SH-SY5Y (cell line): ENCODE data around the gene ENGASE.

Source experiments
- GATA2 ChIP-seq: IDR thresholded peaks from 2 replicates; pipeline ENCODE4 v1.6.1; 2011; ENCODE audit warnings: mild to moderate bottlenecking, low read depth, low read length
- GATA3 ChIP-seq: IDR thresholded peaks from 2 replicates; pipeline ENCODE4 v1.6.1; 2011; ENCODE audit warnings: low read depth, mild to moderate bottlenecking, low read length, moderate library complexity

The ENGASE gene

DNA sequence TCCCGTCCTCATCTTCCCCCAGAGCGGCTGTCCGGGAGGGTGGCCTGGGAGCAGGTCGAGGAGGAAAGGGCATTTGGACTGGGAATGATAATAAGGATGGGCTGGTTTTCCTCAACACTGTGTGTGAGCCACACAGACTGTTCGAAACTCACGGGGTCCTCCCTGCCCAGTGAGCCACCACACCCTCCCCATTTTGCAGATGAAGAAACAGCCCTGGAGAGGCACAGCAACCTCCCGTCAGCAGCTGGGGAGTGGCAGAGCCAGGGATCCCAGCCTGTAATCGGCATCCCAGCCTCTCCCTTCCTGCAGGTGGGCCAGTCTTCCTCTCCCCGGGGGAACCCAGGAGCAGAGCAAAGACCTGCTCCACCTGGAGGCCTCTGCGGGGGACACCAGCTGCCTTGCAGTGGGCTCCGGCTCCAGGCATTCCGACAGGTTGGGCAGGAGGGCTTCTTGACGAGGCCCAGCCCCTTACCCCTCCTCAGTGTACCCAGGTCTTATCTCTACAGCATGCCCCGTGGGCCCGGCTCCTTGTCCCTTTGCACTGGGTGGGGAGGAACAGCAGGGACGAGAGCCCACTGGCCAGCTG lies 23.8 kb downstream of the ENGASE start:
- TF ChIP-seq GATA3 (no peak), GATA2 (no peak)

DNA sequence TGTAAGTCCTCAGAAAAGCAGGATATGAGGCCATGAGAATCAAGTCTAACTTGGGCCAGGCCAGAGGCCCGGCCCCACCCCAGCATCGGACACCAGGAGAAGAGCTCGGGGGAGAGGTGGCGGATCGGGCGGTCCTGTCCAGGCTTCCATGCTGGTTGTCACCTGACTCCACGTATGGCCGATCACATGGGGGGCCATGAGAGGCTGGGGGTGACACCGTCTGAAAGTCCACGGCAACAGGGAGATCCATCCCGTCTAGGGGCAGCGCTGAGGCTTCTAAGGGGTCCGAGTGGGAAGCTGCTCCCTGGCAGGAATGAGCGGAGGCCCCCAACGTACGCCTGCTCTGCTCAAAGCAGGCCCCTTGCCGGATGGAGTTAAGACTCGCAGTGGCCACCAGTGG lies 25.8 kb downstream of the ENGASE start:
- TF ChIP-seq GATA3 (no peak), GATA2 (no peak)

DNA sequence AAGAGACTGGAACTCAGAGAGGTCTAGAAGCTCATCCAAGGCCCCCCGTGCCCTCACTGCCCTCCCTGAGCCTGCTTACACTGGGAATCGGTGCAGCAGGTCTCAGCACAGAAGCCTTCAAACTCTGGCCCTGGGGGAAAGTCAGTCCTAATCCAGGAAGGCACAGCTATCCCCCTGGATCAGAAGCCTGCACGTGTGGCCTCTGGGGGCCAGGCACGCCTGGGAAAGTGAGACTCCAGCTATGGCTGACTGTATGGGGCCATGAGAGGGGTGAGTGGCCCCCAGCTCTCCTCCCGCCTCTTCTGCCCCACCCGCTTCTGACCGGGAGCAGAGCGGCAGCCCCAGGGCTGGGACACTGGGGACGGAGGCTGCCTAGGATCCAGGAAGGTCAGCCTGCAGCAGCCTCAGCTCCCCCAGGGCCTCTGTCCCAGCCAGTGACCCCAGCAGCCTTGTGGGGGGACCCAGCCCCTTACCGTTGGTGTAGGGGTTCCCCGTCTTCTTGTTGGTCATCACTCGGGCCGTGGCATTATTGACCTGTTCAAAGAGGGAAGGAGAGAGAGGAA lies 26.6 kb downstream of the ENGASE start:
- TF ChIP-seq GATA3 (no peak), GATA2 (no peak)

DNA sequence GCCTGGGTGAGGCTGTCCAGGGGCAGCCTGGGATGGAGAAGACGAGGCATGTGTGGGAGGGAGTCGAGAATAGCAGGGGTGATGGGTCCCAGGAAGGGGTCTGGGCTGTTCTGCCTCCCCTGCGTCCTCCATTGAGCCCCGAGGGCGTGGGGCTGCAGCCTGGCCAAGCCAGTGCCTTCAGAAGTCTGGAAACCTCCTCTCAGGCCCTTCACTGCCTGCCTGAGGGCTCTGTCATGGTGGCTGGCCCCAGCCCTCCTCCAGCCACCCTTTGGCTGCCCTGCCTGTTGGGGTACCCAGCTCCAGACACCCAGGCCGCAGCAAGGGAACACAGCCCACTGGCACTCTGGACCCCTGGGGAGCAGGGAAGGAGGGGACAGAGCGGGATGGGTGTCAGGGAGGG lies 27.6 kb downstream of the ENGASE start:
- TF ChIP-seq GATA2 (no peak), GATA3 (no peak)

DNA sequence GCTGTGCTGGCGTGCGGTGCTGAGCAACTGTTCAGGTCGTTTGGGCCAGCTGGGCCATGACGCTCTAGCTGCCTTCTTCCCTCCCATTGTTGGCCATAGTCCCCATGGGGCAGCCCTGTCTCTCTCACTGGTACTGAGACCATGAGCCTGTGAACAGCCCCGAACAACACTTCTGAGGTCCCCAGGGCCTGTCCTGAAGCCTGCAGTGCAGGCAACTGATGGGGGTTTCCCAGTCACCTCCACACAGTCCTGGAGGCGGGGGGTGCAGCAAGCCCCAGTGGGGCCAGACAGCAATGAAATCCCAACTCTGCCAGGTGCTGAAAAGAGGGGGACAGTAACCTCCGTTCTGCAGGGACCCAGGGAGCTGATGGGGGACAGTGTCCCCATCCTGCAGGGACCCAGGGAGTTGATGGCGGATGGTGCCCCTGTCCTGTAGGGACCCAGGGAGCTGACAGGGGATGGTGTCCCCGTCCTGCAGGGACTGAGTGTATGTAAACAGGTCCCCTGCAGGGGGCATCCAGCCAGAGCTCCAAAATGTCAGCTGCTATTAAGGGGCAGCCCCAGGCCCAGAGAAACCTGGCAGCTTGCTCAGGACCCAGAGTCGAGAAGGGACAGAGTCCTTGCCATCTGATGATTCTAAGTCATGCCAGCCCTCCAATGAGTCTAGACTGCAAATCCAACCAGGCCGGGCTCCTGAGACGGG lies 30.4 kb downstream of the ENGASE start:
- TF ChIP-seq GATA3 (no peak), GATA2 (no peak)

DNA sequence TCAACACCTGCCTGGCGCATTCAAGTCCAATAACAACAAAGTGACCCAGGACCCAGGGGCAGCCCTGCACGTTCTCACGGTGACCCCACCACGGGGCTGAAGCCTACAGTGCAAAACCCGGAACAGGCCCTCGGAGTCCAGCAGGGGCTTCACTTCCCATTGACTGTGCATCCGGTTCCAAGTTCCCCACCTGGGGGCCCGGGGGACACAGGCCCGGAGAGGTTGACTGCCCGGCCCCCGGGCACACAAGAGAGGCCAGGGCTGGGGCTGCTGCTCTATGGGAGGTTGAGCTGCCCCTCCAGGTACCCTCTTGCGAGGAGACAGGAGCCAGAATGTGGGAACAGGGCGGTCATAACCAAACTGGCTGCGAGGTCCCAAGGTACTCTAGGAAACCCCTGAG lies 31.3 kb downstream of the ENGASE start:
- TF ChIP-seq GATA2 (no peak), GATA3 (no peak)

DNA sequence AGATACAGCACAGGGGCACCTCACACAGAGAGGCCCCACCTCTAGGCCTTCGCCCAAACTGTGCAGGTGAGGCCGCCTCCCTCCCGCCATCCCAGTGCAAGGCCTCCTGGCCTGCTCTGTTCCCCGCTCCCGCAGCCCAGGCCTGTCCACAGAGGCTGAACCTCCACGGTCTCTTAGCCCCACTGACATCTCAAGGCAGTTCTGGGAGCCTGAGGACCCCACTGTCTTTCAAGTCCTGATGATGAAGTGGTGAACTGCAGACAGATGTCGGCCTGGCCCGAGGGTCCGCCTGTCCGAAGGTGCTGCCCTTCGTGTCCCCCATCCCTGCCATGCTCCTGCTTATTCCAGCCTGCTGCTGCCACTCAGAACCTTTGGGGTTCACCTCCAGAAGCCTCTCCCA lies 32.3 kb downstream of the ENGASE start:
- TF ChIP-seq GATA2 (no peak), GATA3 (no peak)

DNA sequence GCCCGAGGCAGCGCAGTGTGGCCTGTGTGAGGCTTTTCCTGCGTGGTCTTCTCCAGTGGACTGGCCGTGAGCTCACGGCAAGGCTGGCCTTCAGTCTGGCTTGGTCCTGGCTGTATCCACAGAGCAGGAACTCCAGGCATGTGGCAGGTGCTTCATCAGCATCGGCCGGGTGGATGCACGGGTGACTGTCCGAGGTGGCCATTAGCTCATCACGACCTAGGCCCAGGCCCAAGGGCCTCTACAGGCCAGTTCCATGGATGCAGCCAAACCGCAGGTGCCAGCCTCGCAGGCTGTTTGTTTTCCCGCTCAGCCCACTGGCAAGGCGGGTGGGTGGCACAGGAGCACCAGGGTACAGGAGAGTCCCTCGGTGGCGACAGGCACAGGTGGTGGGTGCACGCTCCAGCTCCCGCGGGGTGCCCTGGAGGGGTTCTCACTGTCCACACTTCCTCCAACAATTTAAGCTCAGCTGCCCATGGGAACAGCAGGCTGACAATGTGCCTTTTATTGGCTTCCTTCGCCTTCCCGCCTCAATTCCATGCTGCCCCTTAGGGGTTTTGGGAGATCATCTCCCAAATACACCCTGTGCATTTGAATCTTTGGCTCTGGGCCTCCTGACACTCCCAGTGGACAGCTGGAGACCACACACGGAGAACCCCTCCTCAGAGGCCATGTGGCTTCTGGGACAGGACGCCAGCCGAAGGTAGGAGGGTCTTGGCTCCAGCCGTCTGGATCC lies 33.0 kb downstream of the ENGASE start:
- TF ChIP-seq GATA2 (no peak), GATA3 (no peak)

DNA sequence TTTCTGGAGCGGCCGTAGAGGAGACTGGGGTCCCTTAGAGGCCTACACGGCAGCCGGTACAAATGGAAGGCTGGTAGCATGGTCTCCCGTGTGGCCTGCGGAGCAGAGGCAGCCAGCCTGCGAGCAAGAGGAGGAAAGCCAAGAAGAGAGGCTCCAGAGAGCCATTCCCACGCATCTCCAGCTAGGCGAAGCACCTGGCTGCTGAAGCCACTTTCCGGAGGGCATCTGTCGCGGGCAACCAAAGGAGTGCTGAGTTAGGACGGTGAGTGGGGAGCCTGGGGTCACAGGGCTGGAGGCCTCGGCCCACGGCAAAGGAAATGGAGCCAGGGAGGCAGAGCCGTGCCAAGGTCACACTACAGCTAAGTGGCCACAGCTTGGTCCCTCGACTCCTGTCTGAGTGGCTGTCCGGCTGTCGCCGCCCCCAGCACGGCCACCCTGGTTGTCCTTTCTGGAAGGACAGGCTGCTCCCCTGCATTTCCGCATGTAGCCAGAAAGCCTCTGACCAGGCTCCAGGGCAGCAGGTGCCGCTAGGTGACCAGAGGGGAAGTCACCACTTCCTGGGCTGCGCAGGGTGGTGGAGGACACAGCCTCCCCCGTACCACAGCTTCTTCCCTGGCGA lies 33.7 kb downstream of the ENGASE start:
- TF ChIP-seq GATA3 = no peak
- no peak for TF ChIP-seq GATA2

DNA sequence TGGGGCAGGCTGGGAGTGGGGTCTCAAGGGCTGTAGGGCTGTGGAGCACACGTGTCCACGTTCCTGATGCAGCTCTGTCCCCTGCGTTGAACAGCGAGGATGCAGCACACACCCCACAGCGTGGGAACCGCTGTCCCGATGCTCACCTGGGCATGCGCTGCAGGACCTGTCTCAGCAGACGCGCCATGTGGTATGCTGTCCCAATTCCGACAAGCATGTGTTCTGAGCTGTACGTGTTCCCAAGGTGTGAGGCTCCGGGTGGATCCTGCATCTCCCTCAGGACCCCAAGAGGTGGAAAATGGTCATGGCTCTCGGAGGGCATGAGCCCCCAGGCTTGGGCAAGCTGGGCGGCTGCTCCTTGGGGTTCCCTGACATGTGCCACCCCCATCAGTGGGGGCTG lies 34.2 kb downstream of the ENGASE start:
- TF ChIP-seq GATA3 (no peak), GATA2 (no peak)

DNA sequence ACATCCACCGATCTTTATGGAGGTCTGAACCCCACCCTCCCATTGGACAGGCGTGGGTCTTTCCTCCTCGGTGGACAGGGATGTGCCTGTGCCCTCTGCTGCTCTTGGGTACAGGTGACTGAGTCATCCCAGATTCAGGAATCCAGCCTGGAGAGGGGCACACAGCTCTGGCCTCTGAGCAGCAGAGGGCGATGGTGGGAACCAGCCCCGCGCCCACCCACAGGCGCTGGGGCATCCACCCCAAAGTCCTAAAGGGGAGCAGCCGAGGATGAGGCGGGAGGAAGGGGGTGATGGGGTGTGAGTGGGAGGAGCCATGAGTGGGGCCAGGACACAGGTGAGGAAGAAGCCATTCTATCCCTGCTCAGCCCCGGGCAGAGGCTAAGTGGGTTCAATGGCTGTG lies 35.0 kb downstream of the ENGASE start:
- TF ChIP-seq GATA3 = no peak
- TF ChIP-seq GATA2 = no peak

DNA sequence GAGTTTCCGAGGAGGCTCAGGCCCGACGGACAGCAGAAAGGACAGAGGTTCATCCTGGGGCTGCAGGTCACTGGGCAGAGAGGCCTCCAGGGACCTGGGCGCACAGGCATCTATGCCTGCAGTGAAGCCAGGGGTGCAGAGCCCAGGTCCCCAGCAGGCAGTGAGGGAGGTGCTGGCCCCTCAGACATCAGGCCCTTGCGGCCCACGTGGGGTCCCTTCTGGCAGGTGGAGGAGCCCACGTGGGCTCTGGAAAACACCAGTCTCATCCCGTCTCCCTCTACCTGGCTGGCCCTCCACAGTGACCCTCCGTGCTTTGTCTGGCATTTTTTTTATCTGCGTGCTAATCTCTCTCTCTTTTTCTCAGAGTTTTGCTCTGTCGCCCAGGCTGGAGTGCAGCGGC lies 36.5 kb downstream of the ENGASE start:
- no peak for TF ChIP-seq GATA3
- peak; percentile 50 for TF ChIP-seq GATA2

DNA sequence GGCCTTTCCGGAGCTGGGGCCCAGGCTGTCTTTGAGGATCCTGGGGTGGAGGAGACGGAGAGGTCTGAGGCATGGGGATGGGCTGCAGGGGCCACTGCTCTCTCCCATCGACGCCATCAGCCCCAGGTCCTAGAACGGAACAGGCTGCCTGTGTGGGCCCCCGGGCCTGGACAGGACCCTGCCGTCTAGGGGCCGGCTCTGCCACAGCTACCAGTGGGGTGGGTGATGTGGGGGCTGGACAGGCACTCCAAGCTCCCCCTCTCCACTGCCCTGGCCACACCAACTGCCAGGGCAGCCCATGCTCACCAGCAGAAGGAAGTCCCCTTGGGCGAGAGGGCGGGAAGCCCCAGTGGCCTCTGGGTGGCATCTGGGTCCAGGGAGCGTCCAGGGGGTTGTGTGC lies 37.8 kb downstream of the ENGASE start:
- TF ChIP-seq GATA3 (no peak), GATA2 (no peak)

DNA sequence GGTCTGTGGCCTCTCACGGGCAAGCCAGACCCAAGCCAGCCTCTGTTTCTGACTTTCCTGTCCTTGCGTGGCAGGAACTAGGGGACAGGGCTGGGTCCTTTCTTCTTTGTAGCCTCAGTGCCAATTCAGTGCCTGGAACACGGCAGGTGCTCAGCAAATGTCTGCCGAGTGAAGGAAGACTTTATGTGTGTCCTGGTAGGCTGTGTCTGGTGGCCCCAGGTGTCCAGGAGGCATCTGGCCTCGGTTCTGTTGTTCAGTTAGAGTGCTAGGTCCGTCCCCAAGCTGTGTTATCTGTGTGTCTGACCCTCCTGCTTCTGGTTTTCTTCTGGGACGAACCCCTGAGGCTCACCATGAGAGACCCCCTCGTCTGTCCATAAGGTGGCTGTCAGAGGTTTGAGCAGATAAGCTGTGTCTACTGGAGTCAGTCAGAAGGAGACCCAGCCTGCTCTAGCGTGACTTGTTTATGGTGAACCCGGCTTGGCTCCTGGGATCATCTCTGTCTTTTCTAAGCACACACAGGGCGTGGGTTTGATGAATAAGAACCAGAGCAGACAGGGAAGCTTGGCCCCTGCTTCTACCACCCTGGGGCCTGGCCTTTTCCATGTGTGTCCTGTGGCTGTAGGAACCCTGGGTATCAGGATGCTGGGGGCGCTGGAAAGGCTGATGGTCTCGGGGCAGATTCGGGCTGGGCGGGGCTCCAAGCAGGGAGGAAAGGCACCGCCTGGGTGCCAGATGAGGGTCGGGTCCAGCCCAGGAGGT lies 39.3 kb downstream of the ENGASE start:
- TF ChIP-seq GATA3 = no peak
- 0 out of 2 replicates have a peak, but pooled peaks have one; percentile 30 for TF ChIP-seq GATA2
